ENCODE data around the gene EHBP1L1.
"Not testable (repeated sequence)": the region's sequence is repeated elsewhere in the genome, so short reads cannot be mapped to it uniquely, and the experiment has no call there.

EHBP1L1 gene

GRCh38 chr11:65563601-65564000 is 12.3 kb upstream of the EHBP1L1 start:
- peaks cover 14% of the 10 kb centered on the region for H3K27me3 ChIP-seq (ENCODE audit: insufficient read depth, low read length, poor library complexity)
- H3K4me3 ChIP-seq (ENCODE audit: low read depth in 1 of 2, low read length in 2 of 2), result no peak overlapping the region
- ATAC-seq (ENCODE audit: insufficient read depth, low read depth) (no peak), DNase-seq (no peak)
- peaks cover 18% of the 10 kb centered on the region for H3K4me1 ChIP-seq (ENCODE audit: insufficient read depth, low read length)
- H3K9ac ChIP-seq (ENCODE audit: low read depth, low read length), result no peak overlapping the region
- peaks cover 5% of the 10 kb centered on the region; the same call in 1 of the 2 replicates for H4K20me1 ChIP-seq (ENCODE audit: insufficient read depth, low read length)
- TF ChIP-seq CTCF (IDR thresholded peaks at IDR 0.05; ENCODE audit: borderline replicate concordance, extremely low read depth, low read length, poor library complexity, severe bottlenecking), result no peak
- no peak for TF ChIP-seq EZH2 (IDR thresholded peaks at IDR 0.05; ENCODE audit: borderline replicate concordance, low read depth, low read length, severe bottlenecking)
- peaks cover 16% of the 10 kb centered on the region for H3K79me2 ChIP-seq (ENCODE audit: insufficient read depth, low read length)
- no peak overlapping the region for H3K4me2 ChIP-seq (ENCODE audit: insufficient read depth, low read length)
- H3K9me3 ChIP-seq (ENCODE audit: insufficient read depth, low read length, severe bottlenecking), result no peaks in the 10 kb centered on the region
- H3K36me3 ChIP-seq (ENCODE audit: insufficient read depth, low read length), result peaks cover 11% of the 10 kb centered on the region
- no peak overlapping the region for H3K27ac ChIP-seq (ENCODE audit: low read length)
- H2AFZ ChIP-seq (ENCODE audit: low read depth, low read length), result no peak overlapping the region

GRCh38 chr11:65564879-65565559 is 10.8 kb upstream of the EHBP1L1 start:
- not testable (repeated sequence) for DNase-seq; H3K4me3 ChIP-seq (ENCODE audit: low read depth in 1 of 2, low read length in 2 of 2); H3K27ac ChIP-seq (ENCODE audit: low read length); H4K20me1 ChIP-seq (ENCODE audit: insufficient read depth, low read length); H3K27me3 ChIP-seq (ENCODE audit: insufficient read depth, low read length, poor library complexity); ATAC-seq (ENCODE audit: insufficient read depth, low read depth); H2AFZ ChIP-seq (ENCODE audit: low read depth, low read length); H3K9ac ChIP-seq (ENCODE audit: low read depth, low read length); H3K4me2 ChIP-seq (ENCODE audit: insufficient read depth, low read length); H3K9me3 ChIP-seq (ENCODE audit: insufficient read depth, low read length, severe bottlenecking)
- Histone ChIP-seq H3K79me2 (ENCODE audit: insufficient read depth, low read length) (peaks cover 30% of the 10 kb centered on the region), H3K36me3 (ENCODE audit: insufficient read depth, low read length) (peaks cover 15% of the 10 kb centered on the region), H3K4me1 (ENCODE audit: insufficient read depth, low read length) (peaks cover 23% of the 10 kb centered on the region)

GRCh38 chr11:65565624-65566453 is 10.0 kb upstream of the EHBP1L1 start:
- H3K4me2 ChIP-seq (ENCODE audit: insufficient read depth, low read length), result no peak overlapping the region
- peaks cover 8% of the 10 kb centered on the region for H4K20me1 ChIP-seq (ENCODE audit: insufficient read depth, low read length)
- peaks cover 37% of the 10 kb centered on the region for H3K79me2 ChIP-seq (ENCODE audit: insufficient read depth, low read length)
- TF ChIP-seq EZH2 (IDR thresholded peaks at IDR 0.05; ENCODE audit: borderline replicate concordance, low read depth, low read length, severe bottlenecking) (no peak), CTCF (IDR thresholded peaks at IDR 0.05; ENCODE audit: borderline replicate concordance, extremely low read depth, low read length, poor library complexity, severe bottlenecking) (no peak)
- peaks cover 15% of the 10 kb centered on the region for H3K36me3 ChIP-seq (ENCODE audit: insufficient read depth, low read length)
- DNase-seq, result no peak
- ATAC-seq (ENCODE audit: insufficient read depth, low read depth), result no peak
- H3K27ac ChIP-seq (ENCODE audit: low read length), result no peak overlapping the region
- no peaks in the 10 kb centered on the region for H3K9me3 ChIP-seq (ENCODE audit: insufficient read depth, low read length, severe bottlenecking)
- no peak overlapping the region for H3K4me3 ChIP-seq (ENCODE audit: low read depth in 1 of 2, low read length in 2 of 2)
- peaks cover 25% of the 10 kb centered on the region for H3K4me1 ChIP-seq (ENCODE audit: insufficient read depth, low read length)
- no peak overlapping the region for H3K9ac ChIP-seq (ENCODE audit: low read depth, low read length)
- no peak overlapping the region for H2AFZ ChIP-seq (ENCODE audit: low read depth, low read length)
- H3K27me3 ChIP-seq (ENCODE audit: insufficient read depth, low read length, poor library complexity), result no peaks in the 10 kb centered on the region

Data from DND-41 (cell line).